Airway epithelial cell (primary cell): ENCODE data around the gene GPM6B. TPM values are rescaled to one million over a fixed set of nuclear protein-coding genes. Genes with fewer than 3 reads are reported as not detected.

Source experiments
- total RNA-seq: library from RNA; depleted of rRNA; stranded (reverse); fragments of >200 nt; gene quantifications from 2 replicates; pipeline ENCODE4 v1.2.3, GENCODE V29; 2015

GPM6B gene, protein sequence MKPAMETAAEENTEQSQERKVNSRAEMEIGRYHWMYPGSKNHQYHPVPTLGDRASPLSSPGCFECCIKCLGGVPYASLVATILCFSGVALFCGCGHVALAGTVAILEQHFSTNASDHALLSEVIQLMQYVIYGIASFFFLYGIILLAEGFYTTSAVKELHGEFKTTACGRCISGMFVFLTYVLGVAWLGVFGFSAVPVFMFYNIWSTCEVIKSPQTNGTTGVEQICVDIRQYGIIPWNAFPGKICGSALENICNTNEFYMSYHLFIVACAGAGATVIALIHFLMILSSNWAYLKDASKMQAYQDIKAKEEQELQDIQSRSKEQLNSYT
- 2.8 and 5.7 TPM in 2 replicates for total RNA-seq

DNA sequence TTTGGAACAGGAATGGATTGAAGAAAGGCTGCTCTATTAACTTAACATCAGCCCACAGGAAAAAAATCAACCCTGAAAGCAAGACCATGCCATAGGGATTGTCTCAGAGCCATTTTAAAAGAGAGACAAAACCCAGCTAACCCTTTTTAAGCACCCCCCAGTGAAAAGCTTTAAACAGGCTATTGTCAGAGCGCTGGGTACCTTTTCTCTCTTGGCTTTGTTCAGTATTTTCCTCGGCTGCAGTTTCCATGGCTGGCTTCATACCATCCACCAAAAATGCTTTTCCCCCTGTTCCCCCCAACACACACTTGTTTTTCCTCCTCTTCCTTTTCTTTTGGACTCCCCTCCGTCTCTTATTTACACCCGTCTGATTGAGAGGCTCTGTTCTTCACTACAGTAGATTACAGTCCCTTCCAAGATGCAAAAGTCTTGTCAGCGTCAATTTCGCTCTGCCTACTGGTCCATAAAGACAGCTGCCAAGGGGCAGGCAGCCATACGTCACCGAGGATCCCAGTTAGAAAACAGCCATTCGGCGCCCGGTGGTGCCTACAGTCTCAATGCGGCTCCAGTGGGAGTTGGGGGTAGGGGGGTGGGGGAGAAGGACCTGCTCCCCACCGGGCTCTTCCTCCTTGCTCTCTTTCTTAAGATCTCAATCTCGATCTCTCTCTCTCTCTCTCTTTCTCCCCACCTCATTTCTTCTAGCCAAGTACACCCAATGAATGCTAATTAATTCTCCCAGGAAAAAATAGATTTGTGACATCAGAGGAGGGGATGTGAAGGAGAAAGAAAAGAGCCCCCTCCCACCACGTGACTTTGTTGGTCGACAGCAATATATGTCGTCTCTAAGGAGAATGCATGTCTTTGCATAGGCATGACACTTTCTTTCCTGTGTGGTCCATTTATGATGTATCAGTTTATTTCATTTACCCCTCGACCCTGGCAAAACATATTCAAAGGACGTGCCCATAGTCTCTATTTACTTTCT lies at the start of gene GPM6B:
TSS of gene GPM6B (minus strand) at position 451 of the 985 bp plus-strand sequence. CDS start at position 262, 189 bp downstream.

DNA sequence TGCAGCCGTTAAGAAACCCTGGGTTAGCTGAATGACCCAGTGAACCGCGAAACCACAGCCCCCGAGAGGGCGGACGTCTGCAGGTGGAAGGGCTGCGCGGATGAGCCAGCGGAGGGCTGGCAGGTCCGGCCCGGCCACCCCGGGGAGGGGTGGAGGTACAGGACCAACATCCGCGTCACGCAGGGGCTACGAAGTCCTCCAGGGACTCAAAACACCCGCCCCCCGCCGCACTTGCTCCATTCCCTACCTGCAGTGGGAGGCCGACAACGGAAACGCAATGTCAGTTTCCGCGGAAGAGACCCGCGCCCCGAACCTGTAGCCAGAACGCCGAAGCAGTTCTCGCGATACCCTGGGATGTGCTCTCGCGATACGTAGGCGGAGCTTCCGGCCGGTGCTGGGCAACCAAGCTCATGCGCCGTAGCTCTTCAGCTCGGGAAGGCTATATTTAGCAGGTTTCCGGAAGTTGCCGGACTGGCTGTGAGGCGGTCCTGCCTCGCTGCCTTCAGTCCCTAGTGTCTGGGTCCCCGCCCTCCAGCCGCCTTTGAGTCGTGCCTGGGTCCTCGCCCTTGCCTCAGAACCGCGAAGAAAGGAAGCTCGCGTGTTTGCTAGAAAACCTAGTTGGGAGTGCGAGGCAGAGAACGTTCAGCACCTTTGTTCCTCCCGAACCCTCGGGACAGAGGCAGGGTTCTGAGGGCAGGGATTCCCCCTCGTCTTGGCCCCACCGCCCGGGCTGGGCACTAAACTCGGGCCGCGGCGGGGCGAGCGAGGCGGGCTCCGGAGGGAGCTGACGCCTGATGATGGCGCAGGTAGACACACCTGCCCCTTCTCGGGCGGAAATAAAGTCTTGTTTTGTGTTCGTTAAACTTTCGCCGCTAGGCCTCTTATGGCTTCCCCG lies 82.4 kb downstream of the GPM6B start, which contains the start of the genes OFD1 and TRAPPC2:
TSS of gene OFD1 (plus strand) at position 471 of the 895 bp plus-strand sequence. CDS start at position 795, 324 bp downstream.
TSS of gene TRAPPC2 (minus strand) at position 343 of the 895 bp plus-strand sequence. CDS start 14,657 bp downstream, outside the sequence.

Other genes starting within 250 kb of the GPM6B start
- gene EGFL6, start 247.5 kb downstream of the GPM6B start, total RNA-seq = 0.14 and 0.28 TPM in 2 replicates
- 1.3 and 1.5 TPM in 2 replicates for gene TCEANC, start 164.0 kb downstream of the GPM6B start, total RNA-seq
- 47.7 and 58.3 TPM in 2 replicates for gene RAB9A, start 128.0 kb downstream of the GPM6B start, total RNA-seq
- gene TRAPPC2, start 82.5 kb downstream of the GPM6B start, total RNA-seq = 20.9 and 21.1 TPM in 2 replicates
- 10.9 and 13.0 TPM in 2 replicates for gene OFD1, start 82.3 kb downstream of the GPM6B start, total RNA-seq
- gene GEMIN8, start 212.8 kb upstream of the GPM6B start, total RNA-seq = 16.2 and 19.9 TPM in 2 replicates